GF-D8 (cell line): ENCODE measurements around the gene VIT.
"Not testable (repeated sequence)": the region's sequence is repeated elsewhere in the genome, so short reads cannot be mapped to it uniquely, and the experiment has no call there.

Experiments
- DNase-seq: peaks from one replicate; lab custom pipeline; 2025; lab: John Stamatoyannopoulos, UW

VIT gene

GRCh38 chr2:36678856-36679255, 17.7 kb upstream of the VIT start:
- no peak for DNase-seq

DNA sequence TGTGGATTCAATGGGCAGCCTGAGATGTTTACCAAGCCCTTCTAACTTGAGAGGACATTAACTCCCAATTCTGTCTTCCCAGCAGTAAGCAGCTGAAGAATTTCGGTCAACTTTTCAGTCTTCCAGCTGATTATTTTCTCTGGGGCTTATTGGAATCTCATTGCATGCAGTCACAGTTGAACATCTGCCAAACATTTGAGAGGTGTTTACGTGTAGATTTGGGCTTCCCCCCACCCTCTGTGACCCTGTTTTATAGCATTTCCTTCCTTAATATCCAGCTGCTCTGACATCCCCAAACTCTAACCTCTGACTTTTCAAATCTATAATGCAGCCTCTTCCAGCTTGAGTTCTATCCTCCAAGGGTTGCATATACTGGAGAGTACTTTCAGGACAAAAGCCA, 16.5 kb upstream of the VIT start:
- DNase-seq, result no peak

GRCh38 chr2:36682562-36682961, 13.9 kb upstream of the VIT start:
- no peak for DNase-seq

DNA sequence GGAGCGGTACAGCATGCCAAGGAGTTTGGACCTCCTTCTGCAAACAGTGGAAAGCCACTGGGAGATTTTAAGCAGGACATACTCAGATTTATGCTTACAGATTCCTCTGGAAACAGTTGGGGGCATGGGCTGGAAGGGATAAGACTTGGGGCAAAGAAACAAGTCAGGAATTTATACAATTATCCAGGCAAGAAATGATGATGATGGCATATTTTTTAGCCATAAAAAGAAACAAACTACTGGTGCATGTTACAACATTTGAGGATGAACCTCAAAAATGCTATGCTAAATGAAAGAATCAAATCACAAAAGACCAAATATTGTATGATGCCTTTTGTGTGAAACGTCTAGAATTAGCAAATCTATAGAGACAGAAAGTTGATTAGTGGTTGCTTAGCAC, 13.5 kb upstream of the VIT start:
- DNase-seq, result no peak

GRCh38 chr2:36688291-36688690, 8.2 kb upstream of the VIT start:
- not testable (repeated sequence) for DNase-seq

- not testable (repeated sequence) for DNase-seq
Measured at GRCh38 chr2:36689013-36689412, 7.5 kb upstream of the VIT start.

GRCh38 chr2:36692121-36692520, 4.4 kb upstream of the VIT start:
- no peak for DNase-seq

- no peak for DNase-seq
Measured at GRCh38 chr2:36693825-36694224, 2.7 kb upstream of the VIT start.

DNA sequence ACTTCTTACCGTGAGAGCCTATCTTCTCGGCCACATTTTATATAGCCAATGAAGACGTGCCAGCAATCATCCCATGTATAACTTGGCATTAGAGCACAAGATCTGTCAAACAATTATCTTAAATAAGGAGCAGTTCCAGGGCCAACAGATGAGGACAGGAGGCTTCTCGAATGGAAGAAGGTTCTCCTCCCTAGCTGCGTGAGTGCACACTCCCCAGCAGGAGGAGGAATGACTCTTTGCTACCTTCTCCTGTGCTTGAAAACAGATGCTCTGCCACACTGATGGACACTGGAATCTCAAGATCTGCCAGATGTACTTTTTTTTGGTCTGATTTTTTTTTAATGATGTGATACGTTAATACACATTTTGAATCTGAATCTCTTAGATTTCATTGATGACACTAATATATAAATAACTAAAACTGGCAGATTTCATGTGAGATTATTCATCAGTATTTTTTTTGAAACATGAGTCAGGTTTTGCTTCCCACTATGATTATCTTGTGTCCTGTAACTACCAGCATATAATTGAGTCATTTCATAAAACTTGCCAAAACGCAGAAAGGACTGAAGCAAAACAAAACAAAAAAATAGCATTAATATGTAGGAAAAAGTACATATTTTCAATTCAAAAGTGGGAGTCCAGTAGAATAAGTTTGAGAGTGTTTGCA, 626 bp upstream of the VIT start:
- DNase-seq, result no peak

DNA sequence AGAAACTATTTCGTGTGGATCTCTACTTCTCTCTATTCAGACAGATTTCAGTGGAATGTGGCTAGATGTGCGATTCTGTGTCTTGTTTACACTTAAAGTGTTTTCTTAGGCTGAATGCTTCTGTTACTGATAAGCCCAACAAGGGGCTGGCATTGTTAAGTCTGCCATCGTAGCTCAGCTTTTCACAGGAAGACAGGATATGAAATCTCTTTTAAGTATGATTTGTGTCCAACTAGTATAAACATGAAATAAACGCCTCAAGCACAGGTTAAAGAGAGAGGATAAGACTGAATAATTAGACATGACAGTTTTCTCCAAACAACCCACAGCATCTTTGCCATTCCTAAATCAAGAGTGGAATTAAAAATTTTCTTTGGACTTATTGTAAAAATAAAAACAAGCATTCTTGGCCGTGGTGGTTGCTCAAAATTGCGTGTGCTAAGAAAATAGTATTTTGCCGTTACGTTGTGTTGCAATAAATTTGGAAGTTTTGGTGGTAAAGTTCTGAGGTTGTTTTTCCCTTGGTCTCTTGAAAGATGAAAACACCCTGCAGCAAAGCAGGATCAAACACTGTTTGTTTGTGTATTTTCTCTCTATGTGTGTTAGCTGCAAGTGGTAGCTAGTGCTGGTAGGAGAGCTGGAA, 1.0 kb downstream of the VIT start:
- DNase-seq, result no peak

DNA sequence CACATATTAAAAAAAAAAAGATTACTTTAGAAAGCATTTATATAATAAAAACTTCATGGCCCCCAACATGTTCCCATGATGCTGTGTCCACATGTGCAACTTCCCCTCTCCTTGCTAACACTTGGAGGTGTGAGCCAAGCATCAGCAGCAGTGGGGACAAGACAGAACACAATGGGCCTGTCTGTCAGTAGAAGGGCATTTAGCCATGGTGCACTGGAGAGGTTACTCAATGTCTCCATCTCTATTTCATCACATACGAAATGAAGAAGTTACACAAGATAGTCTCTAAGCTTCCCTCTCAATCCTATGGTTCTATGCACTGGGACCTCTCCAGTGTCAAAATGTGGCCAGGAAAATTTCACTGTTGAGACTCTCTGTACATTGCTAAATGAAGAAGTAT, 2.5 kb downstream of the VIT start:
- peak; percentile 62 for DNase-seq

DNA sequence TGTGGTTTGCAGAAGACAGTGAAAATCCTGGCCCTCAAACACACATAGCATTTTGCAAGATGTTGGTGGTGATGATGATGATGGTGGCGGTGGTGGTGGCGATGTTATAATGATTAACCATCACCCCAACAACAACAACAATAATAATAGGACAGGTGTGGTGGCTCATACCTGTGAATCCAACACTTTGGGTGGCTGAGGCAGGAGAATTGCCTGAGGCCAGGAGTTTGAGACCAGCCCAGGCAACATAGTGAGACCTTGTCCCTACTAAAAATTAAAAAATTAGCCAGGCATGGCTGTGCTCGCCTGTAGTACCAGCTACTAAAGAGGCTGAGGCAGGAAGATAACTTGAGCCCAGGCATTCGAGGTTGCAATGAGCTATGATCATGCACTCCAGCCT, 3.8 kb downstream of the VIT start:
- DNase-seq, result no peak

- no peak for DNase-seq
Measured at GRCh38 chr2:36701391-36701795, 4.9 kb downstream of the VIT start.

- no peak for DNase-seq
Measured at GRCh38 chr2:36701918-36702317, 5.4 kb downstream of the VIT start.

DNA sequence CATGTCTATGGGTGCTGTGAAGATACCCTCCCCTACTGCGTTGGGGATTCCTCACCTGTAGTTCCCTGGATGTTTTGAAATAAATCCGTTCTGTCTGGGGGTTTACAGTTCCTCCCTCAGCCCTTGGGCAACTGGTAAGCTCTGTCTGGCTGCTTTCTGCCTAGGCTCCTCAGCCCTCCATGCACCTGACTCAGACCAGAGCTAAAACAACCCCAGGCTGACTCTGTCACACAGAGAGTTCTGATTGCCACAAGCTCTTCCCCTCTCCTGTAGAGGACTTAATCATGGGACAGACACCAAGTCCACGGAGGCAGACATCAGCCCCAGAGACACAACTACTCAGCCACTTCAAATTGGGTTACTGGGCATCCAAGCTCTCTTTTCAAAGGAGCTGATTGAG, 6.3 kb downstream of the VIT start:
- no peak for DNase-seq

GRCh38 chr2:36704475-36705150, 8.1 kb downstream of the VIT start:
- no peak for DNase-seq

- no peak for DNase-seq
Measured at GRCh38 chr2:36705326-36706020, 9.0 kb downstream of the VIT start.

GRCh38 chr2:36706021-36706876, 9.7 kb downstream of the VIT start:
- no peak for DNase-seq

- DNase-seq, result no peak
Measured at GRCh38 chr2:36707050-36707449, 10.5 kb downstream of the VIT start.

GRCh38 chr2:36708041-36708741, 11.7 kb downstream of the VIT start:
- no peak for DNase-seq

- DNase-seq, result no peak
Measured at GRCh38 chr2:36710858-36711515, 14.5 kb downstream of the VIT start.
